Naive thymus-derived CD8-positive, alpha-beta T cell (primary cell): Measurements from ENCODE around the gene PALLD. TPM values are rescaled to one million over a fixed set of nuclear protein-coding genes. Genes with fewer than 3 reads are reported as not detected.
A peak's percentile ranks its signal among the peaks of the same experiment; 100 is the strongest.
"Not testable (repeated sequence)": the region's sequence is repeated elsewhere in the genome, so short reads cannot be mapped to it uniquely, and the experiment has no call there.

ENCODE experiments used
- ATAC-seq, 2 donors: fragments of 150-1000 bp; cut with Tn5 transposase in 1 of 2; sonication (Bioruptor Pico), chemical (Tn5 transposase) in 1 of 2; 1 replicate in 1 of 2; 2 replicates in 1 of 2; pipeline ENCODE4 v1.10.0; 2021; ENCODE audit warnings: mild to moderate bottlenecking in 2 of 2, moderate library complexity in 2 of 2
- POLR2A ChIA-PET: fragments of 350-600 bp; sonication (Branson Sonifier 250); formaldehyde crosslinking; loops from one replicate; lab custom pipeline; 2021; ENCODE audit warnings: antibody characterized with exemption; lab: Charles Lee
- DNase-seq, 10 donors: peaks; one replicate each; pipeline versions ENCODE4 v3.0.0 to v3.0.0-alpha.2; 2020 to 2022
- H3K27ac Mint-ChIP-seq, 10 donors: one replicate each; pipeline ENCODE4 v1.8.0; 2020 to 2022; ENCODE audit warnings: mild to moderate bottlenecking in 10 of 10, mixed read lengths in 10 of 10, moderate library complexity in 4 of 10, inconsistent platforms in 1 of 10
- H3K27me3 Mint-ChIP-seq, 5 donors: one replicate each; pipeline ENCODE4 v1.8.0; 2021 to 2022; ENCODE audit warnings: mixed read lengths in 5 of 5
- H3K36me3 Mint-ChIP-seq, 3 donors: one replicate each; pipeline ENCODE4 v1.8.0; 2020 to 2022; ENCODE audit warnings: mixed read lengths in 3 of 3, mild to moderate bottlenecking in 2 of 3, inconsistent platforms in 1 of 3
- H3K4me1 Mint-ChIP-seq, 4 donors: one replicate each; pipeline ENCODE4 v1.8.0; 2021 to 2022; ENCODE audit warnings: mixed read lengths in 4 of 4
- H3K4me3 Mint-ChIP-seq, 10 donors: one replicate each; pipeline ENCODE4 v1.8.0; 2020 to 2022; ENCODE audit warnings: mild to moderate bottlenecking in 10 of 10, mixed read lengths in 10 of 10, moderate library complexity in 6 of 10, inconsistent platforms in 1 of 10
- H3K9me3 Mint-ChIP-seq, 9 donors: one replicate each; pipeline ENCODE4 v1.8.0; 2020 to 2022; ENCODE audit warnings: mixed read lengths in 9 of 9, mild to moderate bottlenecking in 3 of 9, inconsistent platforms in 1 of 9, moderate library complexity in 1 of 9
- polyA plus RNA-seq, 3 donors: library from polyadenylated mRNA; unstranded; fragments of 300-500 nt; fragmentation: Illumina TruSeq; gene quantifications; one replicate each; pipeline ENCODE4 v1.2.3, GENCODE V29; 2021
- total RNA-seq, 8 experiments: library from RNA in 2 of 8; stranded (reverse) in 2 of 8; gene quantifications; one replicate each; pipeline ENCODE4 v1.2.3 and lab custom pipeline; 2021 to 2026

The PALLD gene
- total RNA-seq = under 1 TPM; 0.08 to 0.34 TPM
- polyA plus RNA-seq = under 1 TPM in 1 of 3 donors, not detected in 2; 0.32 TPM
- total RNA-seq (lab: John Stamatoyannopoulos, UW) = 0 to 1.2 (median 0.34) reads per million in 6 experiments

GRCh38 chr4:168496834-168497233 is at the start of gene PALLD:
TSS of gene PALLD (plus strand) at chr4:168497052.
- Mint-ChIP-seq H3K36me3 (no peaks in the 10 kb centered on the region), H3K27ac (no peak within 1 kb of the TSS), H3K9me3 (no peaks in the 10 kb centered on the region), H3K4me3 (no peak within 1 kb of the TSS), H3K27me3 (peaks cover 0 to 19% (median 7%) of the 10 kb centered on the region in 5 donors), H3K4me1 (no peaks in the 10 kb centered on the region)
- POLR2A ChIA-PET = interaction anchor here (0.7 kb wide), 1 partner anchor 19 kb away, joined by 4 read pairs; no protein-coding TSS in a partner anchor
- ATAC-seq = no peak
- DNase-seq = no peak

GRCh38 chr4:168449063-168449462 is 47.8 kb upstream of the PALLD start:
- DNase-seq, POLR2A ChIA-PET, H3K9me3 Mint-ChIP-seq, H3K4me3 Mint-ChIP-seq, ATAC-seq, H3K27me3 Mint-ChIP-seq: not testable (repeated sequence)
- Mint-ChIP-seq H3K4me1 (peaks cover 9 to 21% (median 12%) of the 10 kb centered on the region in 4 donors), H3K27ac (peak overlapping the region in 1 of 10 donors; percentile 11), H3K36me3 (peaks cover 17 to 59% (median 36%) of the 10 kb centered on the region in 3 donors)

- H3K36me3 Mint-ChIP-seq = peaks cover 17 to 66% (median 40%) of the 10 kb centered on the region in 3 donors
- H3K4me3 Mint-ChIP-seq = no peak overlapping the region
- no peak for DNase-seq
- ATAC-seq = no peak
- H3K27me3 Mint-ChIP-seq = no peaks in the 10 kb centered on the region
- H3K4me1 Mint-ChIP-seq = peaks cover 9 to 21% (median 12%) of the 10 kb centered on the region in 4 donors
- POLR2A ChIA-PET = no interaction called here
- H3K27ac Mint-ChIP-seq = peak overlapping the region in 3 of 10 donors; percentile 19 to 75 (median 44)
- peaks cover 0 to 2% (median 0%) of the 10 kb centered on the region in 9 donors for H3K9me3 Mint-ChIP-seq
Observed at GRCh38 chr4:168449719-168450452, 47.0 kb upstream of the PALLD start.

- H3K9me3 Mint-ChIP-seq = peaks cover 0 to 2% (median 0%) of the 10 kb centered on the region in 9 donors
- no peak overlapping the region for H3K4me3 Mint-ChIP-seq
- POLR2A ChIA-PET = no interaction called here
- peaks cover 9 to 21% (median 12%) of the 10 kb centered on the region in 4 donors for H3K4me1 Mint-ChIP-seq
- peak overlapping the region in 6 of 10 donors; percentile 1 to 54 (median 23) for H3K27ac Mint-ChIP-seq
- DNase-seq = no peak
- no peak for ATAC-seq
- H3K27me3 Mint-ChIP-seq = no peaks in the 10 kb centered on the region
- peaks cover 17 to 76% (median 45%) of the 10 kb centered on the region in 3 donors for H3K36me3 Mint-ChIP-seq
Observed at GRCh38 chr4:168451331-168451730, 45.5 kb upstream of the PALLD start.

DNA sequence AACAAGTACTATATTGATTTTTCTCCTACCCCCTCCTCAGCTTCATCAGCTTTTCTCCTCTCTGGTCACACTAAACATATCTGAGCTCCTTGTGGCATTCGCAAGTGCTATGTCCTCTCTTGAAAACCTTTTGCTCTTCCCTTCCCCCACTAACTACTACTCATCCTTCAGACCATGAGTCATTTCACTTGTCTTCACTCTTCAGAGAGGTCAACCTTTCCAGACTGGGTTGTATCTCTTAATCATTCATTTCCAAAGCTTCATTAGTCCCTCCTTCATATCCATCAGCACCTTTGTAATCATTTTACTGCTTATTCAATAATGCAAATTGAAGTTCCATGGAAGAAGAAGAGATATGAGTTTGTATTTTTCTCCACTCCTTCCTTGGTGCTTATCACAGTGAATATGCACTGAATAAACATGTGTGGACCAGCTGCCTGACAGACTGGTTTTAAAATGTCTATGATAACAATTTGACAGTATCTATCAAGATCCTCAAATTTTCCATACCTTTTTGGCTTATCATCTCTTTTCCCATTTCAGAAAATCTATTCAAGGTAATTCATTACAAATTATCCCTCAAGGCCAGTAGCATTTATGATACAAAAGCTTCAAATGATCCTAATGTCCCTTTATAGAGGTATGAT is 45.0 kb upstream of the PALLD start:
- Mint-ChIP-seq H3K36me3 (peaks cover 17 to 74% (median 45%) of the 10 kb centered on the region in 3 donors), H3K4me1 (peaks cover 9 to 21% (median 12%) of the 10 kb centered on the region in 4 donors), H3K27me3 (no peaks in the 10 kb centered on the region), H3K9me3 (peaks cover 0 to 2% (median 0%) of the 10 kb centered on the region in 9 donors), H3K27ac (peak overlapping the region in 5 of 10 donors; percentile 6 to 54 (median 28)), H3K4me3 (no peak overlapping the region)
- ATAC-seq (no peak), DNase-seq (no peak)
- POLR2A ChIA-PET = no interaction called here

DNA sequence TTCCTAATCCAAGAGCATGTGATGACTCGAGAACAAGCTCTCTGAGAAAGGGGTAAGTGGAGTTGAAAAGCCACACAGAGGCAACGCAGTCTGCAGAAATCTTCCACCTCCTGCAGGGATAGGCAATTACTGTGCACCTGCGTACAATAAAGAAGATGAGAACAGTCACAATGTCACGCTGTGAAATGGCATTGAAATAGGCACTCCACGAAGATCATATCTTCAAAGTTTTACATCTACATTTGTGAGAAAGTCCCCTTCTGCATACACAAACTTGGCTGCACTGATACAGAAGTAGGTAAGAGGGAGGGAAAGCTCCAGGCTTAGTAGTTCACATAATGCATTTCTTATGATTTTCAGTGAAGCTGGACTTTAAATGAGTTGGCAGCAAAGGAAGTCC is 43.7 kb upstream of the PALLD start:
- Mint-ChIP-seq H3K27me3 (no peaks in the 10 kb centered on the region), H3K4me1 (peaks cover 9 to 21% (median 12%) of the 10 kb centered on the region in 4 donors), H3K9me3 (peaks cover 0 to 2% (median 0%) of the 10 kb centered on the region in 9 donors), H3K4me3 (no peak overlapping the region), H3K36me3 (peaks cover 17 to 72% (median 46%) of the 10 kb centered on the region in 3 donors), H3K27ac (peak overlapping the region in 4 of 10 donors; percentile 6 to 22 (median 16))
- ATAC-seq (no peak), DNase-seq (no peak)
- POLR2A ChIA-PET = no interaction called here

DNA sequence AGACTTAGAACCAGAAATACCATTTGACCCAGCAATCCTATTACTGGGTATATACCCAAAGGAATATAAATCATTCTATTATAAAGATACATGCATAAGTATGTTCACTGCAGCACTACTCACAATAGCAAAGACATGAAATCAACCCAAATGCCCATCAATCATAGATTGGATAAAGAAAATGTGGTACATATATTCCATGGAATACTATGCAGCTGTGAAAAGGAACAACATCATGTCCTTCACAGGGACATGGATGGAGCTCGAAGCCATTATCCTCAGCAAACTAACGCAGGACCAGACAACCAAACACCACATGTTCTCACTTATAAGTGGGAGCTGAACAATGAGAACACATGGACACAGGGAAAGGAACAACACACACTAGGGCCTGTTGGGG is 38.6 kb upstream of the PALLD start:
- H3K9me3 Mint-ChIP-seq, DNase-seq, H3K27ac Mint-ChIP-seq, H3K4me3 Mint-ChIP-seq, H3K27me3 Mint-ChIP-seq, ATAC-seq, H3K4me1 Mint-ChIP-seq: not testable (repeated sequence)
- POLR2A ChIA-PET = interaction anchor here (2.1 kb wide), 1 partner anchor 22 kb away, joined by 7 read pairs; the partner anchor contains the start of gene DDX60L
- peaks cover under 1 to 73% (median 41%) of the 10 kb centered on the region in 3 donors for H3K36me3 Mint-ChIP-seq

DNA sequence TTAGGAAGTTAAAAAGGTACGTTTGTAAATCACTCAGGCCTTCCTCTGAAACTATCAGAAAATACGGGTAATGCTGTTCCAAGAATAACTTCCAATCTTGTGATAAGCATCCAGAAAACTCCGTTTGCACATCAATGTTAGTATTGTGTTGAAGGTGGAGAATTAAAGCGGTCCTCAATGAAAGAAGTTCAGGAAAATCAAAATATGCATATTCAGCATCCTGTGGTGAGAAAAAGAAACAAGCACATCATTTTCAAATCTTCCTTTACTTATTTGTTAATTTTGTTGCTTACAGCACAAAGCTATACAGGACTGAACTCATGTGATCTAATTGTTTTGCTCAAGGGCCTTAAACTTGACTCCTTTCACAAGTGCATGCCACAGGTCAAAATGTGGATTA is 35.0 kb upstream of the PALLD start:
- ATAC-seq (no peak), DNase-seq (no peak)
- POLR2A ChIA-PET = no interaction called here
- Mint-ChIP-seq H3K4me1 (peaks cover 0 to 5% (median under 1%) of the 10 kb centered on the region in 4 donors), H3K27me3 (no peaks in the 10 kb centered on the region), H3K27ac (peak overlapping the region in 1 of 10 donors; percentile 27), H3K4me3 (no peak overlapping the region), H3K36me3 (peaks cover 0 to 64% (median 31%) of the 10 kb centered on the region in 3 donors), H3K9me3 (peaks cover 0 to 3% (median 0%) of the 10 kb centered on the region in 9 donors)

GRCh38 chr4:168472920-168473319 is 23.9 kb upstream of the PALLD start:
- ATAC-seq (no peak), DNase-seq (no peak)
- POLR2A ChIA-PET = no interaction called here
- H3K27ac Mint-ChIP-seq = peak overlapping the region in 6 of 10 donors; percentile 7 to 86 (median 38)
- H3K36me3 Mint-ChIP-seq = peaks cover 4 to 68% (median 42%) of the 10 kb centered on the region in 3 donors
- no peak overlapping the region for H3K4me3 Mint-ChIP-seq
- peaks cover 0 to 2% (median 0%) of the 10 kb centered on the region in 9 donors for H3K9me3 Mint-ChIP-seq
- H3K27me3 Mint-ChIP-seq = no peaks in the 10 kb centered on the region
- peaks cover 15 to 44% (median 40%) of the 10 kb centered on the region in 4 donors for H3K4me1 Mint-ChIP-seq

GRCh38 chr4:168474660-168475320 is 22.1 kb upstream of the PALLD start:
- POLR2A ChIA-PET = no interaction called here
- Mint-ChIP-seq H3K27ac (peak overlapping the region in 4 of 10 donors; percentile 25 to 51 (median 31)), H3K36me3 (peaks cover 4 to 59% (median 30%) of the 10 kb centered on the region in 3 donors), H3K9me3 (no peaks in the 10 kb centered on the region), H3K4me1 (peaks cover 24 to 58% (median 54%) of the 10 kb centered on the region in 4 donors), H3K4me3 (peak overlapping the region in 2 of 10 donors; percentile 1 to 26), H3K27me3 (no peaks in the 10 kb centered on the region)
- ATAC-seq (no peak), DNase-seq (no peak)

GRCh38 chr4:168475745-168476144 is 21.1 kb upstream of the PALLD start:
- peak overlapping the region in 2 of 10 donors; percentile 31 to 51 for H3K27ac Mint-ChIP-seq
- POLR2A ChIA-PET = no interaction called here
- peak overlapping the region in 3 of 10 donors; percentile 26 to 46 (median 31) for H3K4me3 Mint-ChIP-seq

DNA sequence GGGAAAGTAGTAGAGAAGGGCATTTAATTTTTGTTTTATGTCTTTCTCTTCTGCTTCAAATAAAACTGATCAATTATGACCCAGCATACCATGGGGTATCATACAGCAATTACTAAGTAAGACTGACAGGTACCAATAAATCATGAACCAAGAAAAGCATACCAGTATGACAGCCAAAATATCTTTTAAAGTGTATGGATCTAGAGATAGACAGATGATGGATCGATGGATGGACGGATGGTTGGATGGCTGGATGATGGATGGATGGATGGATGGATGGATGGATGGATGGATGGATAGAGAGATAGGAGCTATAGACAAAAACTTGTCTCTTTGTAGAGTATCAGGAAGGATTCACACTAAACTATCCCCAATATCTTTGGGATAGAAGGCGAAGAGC is 18.0 kb upstream of the PALLD start:
- Mint-ChIP-seq H3K4me3 (peak overlapping the region; percentile 73 to 100 (median 88)), H3K36me3 (peaks cover 0 to 23% (median 2%) of the 10 kb centered on the region in 3 donors), H3K27ac (peak overlapping the region in 9 of 10 donors; percentile 57 to 100 (median 84)), H3K4me1 (peaks cover 35 to 88% (median 78%) of the 10 kb centered on the region in 4 donors), H3K27me3 (no peaks in the 10 kb centered on the region), H3K9me3 (no peaks in the 10 kb centered on the region)
- POLR2A ChIA-PET = interaction anchor here (0.7 to 2.7 kb wide), 2 partner anchors 11 to 161 kb away, joined by 3 to 21 read pairs; partner anchors contain the start of gene DDX60
- ATAC-seq (no peak), DNase-seq (no peak)

More at GRCh38 chr4:168475745-168476144, 21.1 kb upstream of the PALLD start:
- no peaks in the 10 kb centered on the region for H3K9me3 Mint-ChIP-seq
- H3K4me1 Mint-ChIP-seq = peaks cover 28 to 65% (median 60%) of the 10 kb centered on the region in 4 donors
- DNase-seq (no peak), ATAC-seq (no peak)
- H3K27me3 Mint-ChIP-seq = no peaks in the 10 kb centered on the region
- peaks cover 0 to 50% (median 23%) of the 10 kb centered on the region in 3 donors for H3K36me3 Mint-ChIP-seq
